Ovary (tissue), 3 donors: ENCODE results near the gene LMTK2.

Source experiments
- CTCF ChIP-seq, 3 donors: fragments of 450-650 bp in 2 of 3; fragments of 200-600 bp in 1 of 3; IDR thresholded peaks; one replicate each; pipeline versions ENCODE4 v1.5.1 to v1.8.0; 2016 to 2022; ENCODE audit warnings: antibody characterized with exemption in 3 of 3, mild to moderate bottlenecking in 1 of 3
- EP300 ChIP-seq: sonication (generic); formaldehyde crosslinking; IDR thresholded peaks from one replicate; pipeline ENCODE4 v1.6.1; 2017; ENCODE audit warnings: antibody characterized with exemption
- donor health status: DM: no; HTN: no; CAD: no.

GRCh38 chr7:98249106-98249505 is 142.4 kb downstream of the LMTK2 start:
- TF ChIP-seq CTCF (IDR thresholded peaks at IDR 0.05) (no peak), EP300 (no peak)
